GM13977 (cell line): ENCODE measurements around the gene CHMP6.

Source experiments
- DNase-seq: peaks from one replicate; pipeline ENCODE4 v3.0.0; 2012; ENCODE audit warnings: low spot score
- CTCF ChIP-seq: IDR thresholded peaks from 2 replicates; pipeline ENCODE4 v1.5.1; 2012; ENCODE audit warnings: mild to moderate bottlenecking, control low read depth; ENCODE audit not compliant: insufficient read depth; ENCODE audit errors: extremely low read depth, missing control alignments
- in situ Hi-C: fragments of 300-500 bp; cut with MboI; formaldehyde crosslinking; loops from one replicate; pipeline ENCODE4 v1.12.0; 2022; ENCODE audit warnings: low sequenced_read_pairs, low pct_unique_long_range_greater_than_20kb, mixed read lengths, inconsistent platforms; ENCODE audit not compliant: unreplicated experiment

Gene CHMP6

DNA sequence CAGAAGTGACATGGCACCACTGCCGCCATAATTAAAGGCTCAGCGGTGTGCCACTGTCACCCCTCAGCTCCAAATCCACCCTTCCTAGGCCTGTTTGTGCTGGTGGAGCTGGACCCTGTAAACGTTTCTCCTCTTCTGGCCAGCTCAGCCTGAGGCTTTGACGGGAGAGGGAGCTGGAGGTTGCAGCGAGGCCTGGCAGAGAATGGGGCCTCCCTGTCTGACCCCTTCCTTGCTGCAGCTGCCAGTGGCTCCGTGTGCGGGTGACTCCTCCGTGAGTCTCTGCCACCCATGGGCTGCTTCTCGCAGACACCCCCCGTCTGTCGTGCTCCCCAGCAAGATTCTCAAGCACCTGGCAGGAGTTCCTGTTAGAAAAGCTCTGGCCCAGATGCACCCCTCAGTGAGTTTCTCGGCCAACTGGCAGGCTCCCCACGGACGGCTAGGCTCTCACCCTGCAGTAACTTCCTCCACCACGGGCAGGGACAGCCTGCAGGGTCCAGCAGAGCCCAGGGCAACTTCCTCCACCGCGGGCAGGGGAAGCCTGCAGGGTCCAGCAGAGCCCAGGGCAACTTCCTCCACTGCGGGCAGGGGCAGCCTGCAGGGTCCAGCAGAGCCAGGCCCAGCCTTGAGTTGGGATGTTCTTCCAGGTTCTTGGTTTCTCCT lies 4.7 kb upstream of the CHMP6 start:
- in situ Hi-C loops: no loop called here
- TF ChIP-seq CTCF: no peak

DNA sequence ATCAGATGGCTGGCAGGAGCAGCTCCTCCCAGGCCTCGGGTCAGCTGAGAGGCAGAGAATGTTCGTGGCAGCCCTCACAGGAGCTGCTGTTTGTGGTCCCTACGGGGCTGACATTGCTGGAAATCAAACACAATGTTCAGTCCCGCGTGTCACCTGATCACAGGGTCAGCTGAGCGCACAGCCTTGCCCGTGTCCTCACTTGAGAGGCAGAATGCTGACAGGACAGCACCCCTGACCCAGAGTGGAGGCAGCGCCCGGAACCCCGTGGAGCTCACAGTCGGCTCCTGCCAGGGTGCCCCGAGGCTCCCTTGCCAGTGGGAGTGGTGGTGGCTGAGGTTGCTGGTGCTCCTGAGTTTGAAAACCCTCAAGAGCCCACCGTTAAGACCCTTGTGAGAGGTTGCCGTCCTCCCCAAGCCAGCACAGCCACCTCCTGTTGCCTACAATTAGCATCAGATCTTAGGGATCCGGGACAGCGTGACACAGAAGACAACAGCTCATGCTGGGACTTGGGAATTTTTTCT lies 3.6 kb upstream of the CHMP6 start:
- in situ Hi-C loops: no loop called here
- DNase-seq: no peak
- TF ChIP-seq CTCF: no peak

More for the DNA sequence above, 4.7 kb upstream of the CHMP6 start:
- DNase-seq: no peak

DNA sequence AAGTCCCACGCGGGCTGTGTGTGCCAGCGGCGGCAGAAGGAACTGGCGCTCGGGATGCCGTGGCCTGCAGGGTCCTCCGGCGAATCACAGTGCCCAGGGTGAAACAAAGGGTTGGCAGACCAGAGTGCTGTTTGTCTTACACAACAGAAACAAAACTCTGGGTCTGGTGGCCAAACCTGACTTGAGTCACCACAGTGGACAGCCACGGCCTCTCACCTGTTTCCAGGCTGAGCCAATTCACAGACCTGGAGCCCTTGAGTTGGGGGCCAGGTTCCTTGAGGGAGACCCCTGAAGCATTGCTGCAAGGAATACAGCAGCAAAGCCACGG lies 2.1 kb upstream of the CHMP6 start:
- in situ Hi-C loops: no loop called here
- no peak for TF ChIP-seq CTCF
- DNase-seq: peak; percentile 28

- in situ Hi-C loops: no loop called here
- TF ChIP-seq CTCF: no peak
- peak; percentile 37 for DNase-seq
Observed at GRCh38 chr17:80990921-80991644, 558 bp upstream of the CHMP6 start.

GRCh38 chr17:80992077-80992947 lies 671 bp downstream of the CHMP6 start:
- in situ Hi-C loops: no loop called here
- DNase-seq: peak; percentile 72
- TF ChIP-seq CTCF: no peak

DNA sequence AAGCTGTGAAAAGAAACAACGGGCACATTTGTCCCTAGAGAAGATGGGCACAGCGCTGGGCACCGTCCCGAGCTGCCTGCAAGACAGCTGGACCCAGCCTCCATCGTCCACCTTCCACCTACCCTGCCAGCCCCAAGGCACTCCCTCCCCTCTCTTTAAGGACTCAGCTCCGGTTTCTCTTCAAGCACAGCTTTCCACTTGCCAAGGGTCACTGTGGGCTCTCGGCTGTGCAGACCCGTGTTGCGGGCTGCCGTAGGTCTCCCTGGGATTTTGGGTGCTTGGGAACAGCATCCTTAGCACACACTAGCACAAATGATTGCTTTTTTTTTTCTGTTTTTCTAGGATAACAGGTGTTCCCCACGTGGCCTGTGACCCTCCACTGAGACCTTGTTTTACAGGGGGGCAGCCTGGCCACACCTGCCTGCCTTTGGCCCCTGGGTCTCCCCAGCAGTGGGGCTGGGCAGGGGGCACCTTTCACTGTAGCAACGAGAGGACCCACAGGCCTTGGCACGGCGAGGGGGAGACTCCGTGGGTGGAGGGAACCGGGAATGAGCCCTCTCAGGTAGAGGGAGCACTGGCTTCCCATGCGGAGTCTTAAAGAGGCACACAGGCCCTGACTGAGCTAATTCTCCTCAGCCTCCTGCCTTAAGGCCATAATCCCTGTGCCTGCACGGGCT lies 1.4 kb downstream of the CHMP6 start:
- in situ Hi-C loops: no loop called here
- DNase-seq: peak; percentile 64
- no peak for TF ChIP-seq CTCF
